Nephron (organoid): ENCODE measurements around the gene LRRC8B.

Source experiments
- H3K27ac Mint-ChIP-seq, 3 experiments: 2 replicates each; pipeline ENCODE4 v1.8.0; 2020; ENCODE audit warnings: mixed read lengths in 3 of 3, mild to moderate bottlenecking in 2 of 3, moderate library complexity in 1 of 3
- H3K27me3 Mint-ChIP-seq: 2 replicates; pipeline ENCODE4 v1.8.0; 2021; ENCODE audit warnings: low read depth, mild to moderate bottlenecking, moderate library complexity, mixed read lengths
- H3K36me3 Mint-ChIP-seq: 2 replicates; pipeline ENCODE4 v1.8.0; 2020; ENCODE audit warnings: low read depth, mixed read lengths
- H3K4me1 Mint-ChIP-seq: 2 replicates; pipeline ENCODE4 v1.8.0; 2020; ENCODE audit warnings: mixed read lengths
- H3K4me3 Mint-ChIP-seq, 3 experiments: 2 replicates each; pipeline ENCODE4 v1.8.0; 2020; ENCODE audit warnings: mild to moderate bottlenecking in 3 of 3, mixed read lengths in 3 of 3, moderate library complexity in 2 of 3
- H3K9me3 Mint-ChIP-seq: 2 replicates; pipeline ENCODE4 v1.8.0; 2020; ENCODE audit warnings: mixed read lengths
- TF ChIP-seq, protein P1 (sequence below), 3 experiments: fragments of 200-600 bp; sonication (generic); IDR thresholded peaks; one replicate each; pipeline ENCODE4 v1.5.0; 2021; ENCODE audit warnings: antibody characterized with exemption in 3 of 3; ENCODE audit not compliant: unreplicated experiment in 3 of 3

The LRRC8B gene

GRCh38 chr1:89633800-89634625 is 109.4 kb downstream of the LRRC8B start:
- H3K4me1 Mint-ChIP-seq, result no peaks in the 10 kb centered on the region
- peaks cover 50% of the 10 kb centered on the region for H3K27me3 Mint-ChIP-seq
- no peaks in the 10 kb centered on the region for H3K9me3 Mint-ChIP-seq
- H3K27ac Mint-ChIP-seq, result no peak overlapping the region
- H3K36me3 Mint-ChIP-seq, result no peaks in the 10 kb centered on the region
- peak overlapping the region; percentile 84 to 89 (median 88) for H3K4me3 Mint-ChIP-seq
- TF ChIP-seq, protein P1, sequence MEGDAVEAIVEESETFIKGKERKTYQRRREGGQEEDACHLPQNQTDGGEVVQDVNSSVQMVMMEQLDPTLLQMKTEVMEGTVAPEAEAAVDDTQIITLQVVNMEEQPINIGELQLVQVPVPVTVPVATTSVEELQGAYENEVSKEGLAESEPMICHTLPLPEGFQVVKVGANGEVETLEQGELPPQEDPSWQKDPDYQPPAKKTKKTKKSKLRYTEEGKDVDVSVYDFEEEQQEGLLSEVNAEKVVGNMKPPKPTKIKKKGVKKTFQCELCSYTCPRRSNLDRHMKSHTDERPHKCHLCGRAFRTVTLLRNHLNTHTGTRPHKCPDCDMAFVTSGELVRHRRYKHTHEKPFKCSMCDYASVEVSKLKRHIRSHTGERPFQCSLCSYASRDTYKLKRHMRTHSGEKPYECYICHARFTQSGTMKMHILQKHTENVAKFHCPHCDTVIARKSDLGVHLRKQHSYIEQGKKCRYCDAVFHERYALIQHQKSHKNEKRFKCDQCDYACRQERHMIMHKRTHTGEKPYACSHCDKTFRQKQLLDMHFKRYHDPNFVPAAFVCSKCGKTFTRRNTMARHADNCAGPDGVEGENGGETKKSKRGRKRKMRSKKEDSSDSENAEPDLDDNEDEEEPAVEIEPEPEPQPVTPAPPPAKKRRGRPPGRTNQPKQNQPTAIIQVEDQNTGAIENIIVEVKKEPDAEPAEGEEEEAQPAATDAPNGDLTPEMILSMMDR (IDR thresholded peaks at IDR 0.05; ENCODE audit: unreplicated experiment in 3 of 3), result no peak

DNA sequence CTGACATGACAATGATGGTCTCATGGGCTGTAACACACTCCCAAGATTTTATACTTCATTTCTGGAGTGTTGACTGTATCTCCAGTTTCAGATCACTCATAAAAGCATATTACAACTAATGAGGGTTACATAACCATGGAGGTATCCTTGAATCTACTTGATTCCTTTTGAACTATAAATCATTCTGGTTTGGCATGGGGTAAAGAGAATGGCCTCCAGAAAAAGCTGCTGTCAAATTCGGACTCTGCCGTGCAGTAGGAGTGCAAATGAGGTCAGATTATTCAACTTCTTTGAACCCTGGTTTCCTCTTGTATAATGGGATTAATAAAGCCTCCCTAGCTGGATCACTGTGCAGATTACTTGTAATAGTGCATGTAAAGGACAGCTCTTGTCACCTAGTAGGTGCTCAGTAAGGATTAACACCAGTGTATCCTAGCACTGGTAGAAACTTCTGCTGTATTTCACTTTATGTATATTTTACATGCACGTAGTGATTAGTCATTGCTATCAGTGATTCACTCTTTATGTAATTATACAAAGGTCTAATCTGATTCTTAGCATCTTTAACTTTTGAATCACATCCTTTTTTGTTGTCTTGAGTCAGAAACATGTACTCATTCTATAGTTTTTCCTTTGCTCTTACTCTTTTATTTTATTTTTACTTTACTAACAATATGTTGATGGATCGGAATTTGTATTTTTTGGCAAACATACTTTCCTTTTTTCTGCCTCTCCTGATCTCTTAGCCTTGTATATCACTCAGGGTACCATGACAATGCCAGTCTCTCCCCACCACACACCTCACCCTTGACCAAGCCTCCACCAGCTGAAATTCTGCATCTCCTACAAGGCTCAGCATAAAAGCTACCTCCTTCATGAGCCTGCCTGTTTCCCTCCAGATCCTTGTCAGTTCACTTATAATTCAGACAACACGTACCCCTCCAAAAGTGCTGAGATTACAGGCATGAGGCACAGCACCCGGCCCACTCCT is 111.5 kb downstream of the LRRC8B start:
- Mint-ChIP-seq H3K4me3 (peak overlapping the region; percentile 15 to 47 (median 29)), H3K4me1 (no peaks in the 10 kb centered on the region), H3K27me3 (peaks cover 42% of the 10 kb centered on the region), H3K27ac (no peak overlapping the region), H3K36me3 (no peaks in the 10 kb centered on the region), H3K9me3 (no peaks in the 10 kb centered on the region)
- TF ChIP-seq, protein P1 (IDR thresholded peaks at IDR 0.05; ENCODE audit: unreplicated experiment in 3 of 3), result no peak

GRCh38 chr1:89637496-89637895 is 112.9 kb downstream of the LRRC8B start:
- Mint-ChIP-seq H3K27ac (no peak overlapping the region), H3K36me3 (no peaks in the 10 kb centered on the region), H3K4me1 (no peaks in the 10 kb centered on the region), H3K9me3 (no peaks in the 10 kb centered on the region), H3K4me3 (no peak overlapping the region), H3K27me3 (peaks cover 28% of the 10 kb centered on the region)
- TF ChIP-seq, protein P1 (IDR thresholded peaks at IDR 0.05; ENCODE audit: unreplicated experiment in 3 of 3), result no peak

DNA sequence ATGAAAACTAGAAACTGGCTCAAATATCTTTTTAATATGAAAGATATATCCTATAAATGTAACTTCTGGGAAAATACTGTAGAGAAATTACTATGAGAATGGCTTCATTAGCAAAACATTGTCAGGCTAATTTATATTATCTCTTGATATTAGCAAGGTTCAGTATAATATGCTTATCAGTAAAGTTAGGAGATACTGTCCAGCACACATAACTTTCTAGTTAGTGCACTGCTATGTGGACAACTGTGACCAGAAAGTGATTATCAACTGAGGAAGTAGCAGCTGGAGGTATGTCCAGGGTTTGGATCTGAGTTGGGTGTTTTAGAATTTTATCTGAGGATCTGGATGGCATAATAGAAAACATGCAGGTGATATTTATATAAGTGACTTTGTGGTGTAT is 115.8 kb downstream of the LRRC8B start:
- Mint-ChIP-seq H3K9me3 (peaks cover 5% of the 10 kb centered on the region), H3K4me1 (no peaks in the 10 kb centered on the region), H3K27ac (no peak overlapping the region), H3K4me3 (no peak overlapping the region), H3K36me3 (peaks cover 4% of the 10 kb centered on the region), H3K27me3 (peaks cover 15% of the 10 kb centered on the region)
- TF ChIP-seq, protein P1 (IDR thresholded peaks at IDR 0.05; ENCODE audit: unreplicated experiment in 3 of 3), result no peak

- peaks cover 7% of the 10 kb centered on the region for H3K9me3 Mint-ChIP-seq
- TF ChIP-seq, protein P1 (IDR thresholded peaks at IDR 0.05; ENCODE audit: unreplicated experiment in 3 of 3), result no peak
- peaks cover 3% of the 10 kb centered on the region for H3K27me3 Mint-ChIP-seq
- H3K36me3 Mint-ChIP-seq, result peaks cover 9% of the 10 kb centered on the region
- no peak overlapping the region for H3K27ac Mint-ChIP-seq
- no peak overlapping the region for H3K4me3 Mint-ChIP-seq
- H3K4me1 Mint-ChIP-seq, result no peaks in the 10 kb centered on the region
These were observed 117.2 kb downstream of the LRRC8B start for GRCh38 chr1:89641781-89642180.
